GM10266 (cell line): ENCODE measurements around the gene PRPS1.

Source experiments
- DNase-seq: peaks from one replicate; pipeline ENCODE4 v3.0.0; 2012; ENCODE audit errors: extremely low spot score
- CTCF ChIP-seq: IDR thresholded peaks from 2 replicates; pipeline ENCODE4 v1.5.1; 2012; ENCODE audit warnings: mild to moderate bottlenecking, low read depth; ENCODE audit not compliant: control insufficient read depth, insufficient read depth; ENCODE audit errors: missing control alignments

PRPS1 gene

GRCh38 chrX:107691024-107691448 lies 62.7 kb downstream of the PRPS1 start:
- DNase-seq, result no peak
- TF ChIP-seq CTCF, result no peak

- TF ChIP-seq CTCF, result no peak
- no peak for DNase-seq
Measured at GRCh38 chrX:107699616-107700015, 71.3 kb downstream of the PRPS1 start.

- no peak for DNase-seq
- no peak for TF ChIP-seq CTCF
Measured at GRCh38 chrX:107700317-107700774, 72.0 kb downstream of the PRPS1 start.
